ENCODE results near the gene STRN4.
"Not testable (repeated sequence)": the region's sequence is repeated elsewhere in the genome, so short reads cannot be mapped to it uniquely, and the experiment has no call there.

STRN4 gene

DNA sequence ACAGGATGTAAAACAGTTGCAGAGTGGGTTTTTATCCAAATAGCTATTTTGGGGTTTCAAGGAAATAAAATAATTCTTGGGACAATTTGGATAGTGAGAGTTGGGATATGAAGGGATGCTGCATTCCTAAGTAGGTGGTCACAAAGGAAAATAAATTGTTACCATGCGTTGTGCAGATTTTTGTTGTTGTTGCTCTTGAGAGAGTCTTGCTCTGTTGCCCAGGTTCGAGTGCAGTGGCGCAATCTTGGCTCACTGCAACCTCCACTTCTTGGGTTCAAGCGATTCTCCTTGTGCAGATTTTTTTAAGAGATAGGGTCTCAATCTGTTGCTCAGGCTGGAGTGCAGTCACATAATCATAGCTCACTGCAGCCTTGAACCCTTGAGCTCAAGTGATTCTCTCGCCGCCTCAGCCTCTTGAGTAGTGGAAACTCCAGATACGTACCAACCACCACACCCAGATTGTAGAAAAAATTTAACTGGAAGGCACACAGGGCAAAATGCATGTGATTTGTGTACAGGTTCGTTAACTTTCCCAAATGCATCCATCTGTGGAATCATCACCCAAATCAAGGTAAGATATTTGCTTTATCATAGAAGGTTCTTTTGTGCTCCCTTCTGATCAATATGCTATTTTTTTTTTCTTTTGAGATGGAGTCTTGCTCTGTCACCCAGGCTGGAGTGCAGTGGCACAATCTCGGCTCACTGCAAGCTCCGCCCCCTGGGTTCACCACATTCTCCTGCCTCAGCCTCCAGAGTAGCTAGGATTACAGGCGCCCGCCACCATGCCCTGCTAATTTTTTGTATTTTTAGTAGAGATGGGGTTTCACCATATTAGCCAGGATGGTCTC lies 26.1 kb upstream of the STRN4 start:
- DNase-seq (ENCODE audit: low read depth): no peak

- DNase-seq (ENCODE audit: low read depth): not testable (repeated sequence)
Measured at GRCh38 chr19:46768746-46769145, 22.5 kb upstream of the STRN4 start.

GRCh38 chr19:46766569-46767317 lies 20.5 kb upstream of the STRN4 start:
- DNase-seq (ENCODE audit: low read depth): no peak

- no peak for DNase-seq (ENCODE audit: low read depth)
Measured at GRCh38 chr19:46764817-46765291, 18.6 kb upstream of the STRN4 start.

DNA sequence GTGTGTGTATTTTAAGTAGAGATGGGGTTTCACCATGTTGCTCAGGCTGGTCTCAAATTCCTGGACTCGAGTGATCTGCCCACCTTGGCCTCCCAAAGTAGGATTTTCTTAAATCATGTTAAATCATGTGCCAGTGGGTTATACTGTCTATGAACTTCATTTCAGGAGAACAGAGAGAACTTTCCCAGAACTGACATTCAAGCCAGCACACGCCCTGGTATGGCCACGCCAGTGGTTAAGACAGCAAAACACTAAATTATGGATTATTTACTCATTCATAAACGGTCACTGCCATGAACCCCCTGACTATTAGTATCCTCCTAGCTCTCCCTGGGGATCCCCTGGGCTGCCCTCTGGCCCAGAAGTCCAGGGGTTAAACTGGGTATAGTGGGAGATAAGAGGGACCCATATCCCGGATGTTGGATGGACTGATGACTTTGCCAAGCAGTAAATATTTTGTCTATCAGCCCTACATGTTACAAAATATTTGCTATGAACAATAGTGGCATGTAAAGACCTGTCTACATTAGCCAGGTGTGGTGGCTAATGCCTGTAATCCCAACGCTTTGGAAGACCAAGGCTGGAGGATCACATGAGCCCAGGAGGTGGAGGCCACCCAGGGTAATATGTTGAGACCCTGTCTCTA lies 16.1 kb upstream of the STRN4 start:
- no peak for DNase-seq (ENCODE audit: low read depth)

- no peak for DNase-seq (ENCODE audit: low read depth)
Measured at GRCh38 chr19:46761418-46761831, 15.2 kb upstream of the STRN4 start.

GRCh38 chr19:46760897-46761296 lies 14.6 kb upstream of the STRN4 start:
- not testable (repeated sequence) for DNase-seq (ENCODE audit: low read depth)

DNA sequence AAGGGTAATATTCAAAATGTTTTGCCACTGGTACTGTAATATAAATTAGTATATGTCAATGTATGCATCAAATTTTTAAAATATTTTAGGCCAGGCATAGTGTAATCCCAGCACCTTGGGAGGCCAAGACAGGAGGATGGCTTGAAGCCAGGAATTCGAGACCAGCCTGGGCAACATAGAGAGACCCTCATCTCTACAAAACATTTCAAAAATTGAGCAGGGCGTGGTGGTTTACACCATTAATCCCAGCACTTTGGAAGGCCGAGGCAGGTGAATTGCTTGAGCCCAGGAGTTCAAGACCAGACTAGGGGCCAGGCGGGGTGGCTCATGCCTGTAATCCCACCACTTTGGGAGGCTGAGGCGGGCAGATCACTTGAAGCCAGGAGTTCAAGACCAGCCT lies 14.1 kb upstream of the STRN4 start:
- no peak for DNase-seq (ENCODE audit: low read depth)

DNA sequence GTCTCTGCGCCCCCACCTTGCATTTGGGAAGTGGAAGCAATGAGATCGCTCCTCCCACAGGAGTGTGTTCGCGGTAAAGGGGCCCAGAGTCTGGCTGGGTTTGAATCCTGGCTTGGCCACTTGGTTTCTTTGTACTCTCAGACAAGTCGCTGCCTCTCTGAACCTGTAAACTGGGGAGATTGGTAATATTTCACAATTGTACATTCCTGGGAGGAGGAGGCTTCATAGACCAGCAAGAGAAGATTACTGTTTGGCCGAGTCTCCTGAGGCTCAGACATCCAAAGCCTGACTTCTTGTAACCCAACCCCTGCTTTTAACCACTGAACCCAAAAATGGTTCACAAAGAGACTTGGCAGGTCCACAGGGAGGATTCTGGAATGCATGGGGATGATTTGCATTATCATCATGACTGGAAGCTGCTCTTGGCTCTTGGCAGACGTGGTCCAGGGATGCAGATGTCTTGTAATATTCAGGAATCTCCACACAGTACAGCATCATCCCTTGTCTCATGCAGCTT lies 13.6 kb upstream of the STRN4 start:
- peak; percentile 65 for DNase-seq (ENCODE audit: low read depth)

- no peak for DNase-seq (ENCODE audit: low read depth)
Measured at GRCh38 chr19:46759206-46759605, 13.0 kb upstream of the STRN4 start.

GRCh38 chr19:46756544-46756888 lies 10.3 kb upstream of the STRN4 start:
- no peak for DNase-seq (ENCODE audit: low read depth)

GRCh38 chr19:46755853-46756543 lies 9.7 kb upstream of the STRN4 start:
- DNase-seq (ENCODE audit: low read depth): no peak

- DNase-seq (ENCODE audit: low read depth): no peak
Measured at GRCh38 chr19:46755077-46755852, 9.0 kb upstream of the STRN4 start.

DNA sequence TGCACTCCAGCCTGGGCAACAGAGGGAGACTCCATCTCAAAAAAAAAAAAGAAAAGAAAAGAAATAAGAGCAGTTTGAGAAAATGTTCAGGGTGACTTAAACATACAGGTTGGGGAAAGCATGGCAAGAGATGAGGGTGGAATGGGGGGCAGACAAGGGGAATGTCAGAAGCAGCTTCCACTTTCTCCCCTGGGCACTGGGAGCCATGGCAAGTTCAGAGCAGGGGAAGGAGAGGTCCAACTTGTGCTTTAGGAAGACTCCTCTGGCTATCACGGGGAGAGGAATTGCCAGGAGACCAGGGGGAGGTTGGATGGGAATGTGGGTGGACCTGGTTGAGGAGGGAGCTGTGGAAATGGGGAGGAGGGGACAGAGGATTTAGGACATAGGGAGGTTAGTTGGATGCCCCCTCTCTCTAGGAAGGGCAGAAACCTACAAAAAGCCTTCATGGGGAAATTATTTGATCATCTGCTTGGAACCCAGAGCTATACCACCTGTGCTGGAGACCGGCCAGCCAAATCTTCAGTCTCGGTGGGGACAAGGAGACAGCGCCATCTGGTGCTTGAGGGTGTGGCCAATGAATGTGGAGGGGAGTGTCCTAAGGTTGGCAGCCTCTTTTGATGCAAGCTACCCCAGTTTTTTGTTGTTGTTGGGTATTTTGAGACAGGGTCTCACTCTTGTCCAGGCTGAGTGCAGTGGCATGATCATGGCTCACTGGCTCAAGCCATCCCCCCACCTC lies 7.3 kb upstream of the STRN4 start:
- no peak for DNase-seq (ENCODE audit: low read depth)

- no peak for DNase-seq (ENCODE audit: low read depth)
Measured at GRCh38 chr19:46748325-46749109, 2.3 kb upstream of the STRN4 start.

GRCh38 chr19:46745521-46746280 lies 549 bp downstream of the STRN4 start, which contains the start of gene FKRP:
Gene FKRP, plus strand, starts transcription at chr19:46746057. Its CDS starts 9,394 bp downstream, at chr19:46755451.
- no peak for DNase-seq (ENCODE audit: low read depth)

DNA sequence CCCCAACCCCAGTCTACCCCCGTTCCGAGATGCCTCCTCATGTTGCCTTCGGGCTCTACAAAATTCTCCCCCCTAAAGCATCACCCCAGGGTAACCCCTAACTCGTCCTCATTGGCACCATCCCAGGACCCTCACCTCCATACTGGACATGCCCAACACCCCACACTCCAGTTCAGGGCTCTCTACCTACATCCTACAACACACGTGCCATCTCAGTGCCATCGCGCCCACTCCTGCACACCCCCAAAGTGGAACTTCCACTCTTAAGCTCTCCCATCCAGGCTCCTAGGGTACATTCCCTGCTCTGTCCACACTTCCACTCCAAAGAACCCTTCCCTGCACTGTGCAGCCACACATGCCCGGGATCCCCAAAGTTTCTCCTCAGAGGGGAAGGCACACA lies 1.2 kb downstream of the STRN4 start:
- DNase-seq (ENCODE audit: low read depth): no peak

DNA sequence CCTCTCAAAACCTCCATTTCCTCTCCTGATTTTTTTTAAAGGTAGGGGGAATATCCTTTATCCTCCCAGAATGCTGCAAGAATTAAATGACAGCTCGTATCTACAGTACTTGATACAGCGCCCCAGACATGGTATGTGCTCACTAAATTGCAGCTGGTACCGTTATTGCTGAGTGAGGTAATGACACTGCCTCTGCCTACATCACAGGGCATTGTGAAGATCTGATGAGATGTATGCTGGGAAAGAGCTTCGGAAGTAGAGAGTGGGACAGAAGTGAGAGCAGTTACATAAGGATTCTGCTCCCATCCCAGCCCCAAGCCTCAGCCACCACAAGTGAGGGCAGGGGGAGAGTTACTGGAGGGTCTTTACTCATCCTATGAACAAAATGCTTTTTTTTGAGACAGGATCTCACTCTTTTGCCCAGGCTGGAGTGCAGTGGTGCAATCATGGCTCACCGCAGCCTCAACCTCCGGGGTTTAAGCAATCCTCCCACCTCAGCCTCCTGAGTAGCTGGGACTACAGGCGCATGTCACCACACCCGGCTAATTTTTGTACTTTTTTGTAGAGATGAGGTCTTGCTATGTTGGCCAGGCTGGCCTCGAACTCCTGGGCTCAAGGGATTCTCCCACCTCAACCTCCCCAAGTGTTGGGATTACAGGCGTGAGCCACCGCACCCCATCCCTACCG lies 2.1 kb downstream of the STRN4 start:
- DNase-seq (ENCODE audit: low read depth): no peak
